ENCODE results near the gene ZNF189. TPM values are rescaled to one million over a fixed set of nuclear protein-coding genes. Genes with fewer than 3 reads are reported as not detected.
"Not testable (repeated sequence)": the region's sequence is repeated elsewhere in the genome, so short reads cannot be mapped to it uniquely, and the experiment has no call there.

ZNF189 gene
- total RNA-seq, 1 donor from 2014 or later = 18.8 TPM

GRCh38 chr9:101381118-101381517 lies 17.5 kb upstream of the ZNF189 start:
- no peak overlapping the region for H3K27ac ChIP-seq (replicated peaks)
- no peak for DNase-seq
- TF ChIP-seq, protein P1, sequence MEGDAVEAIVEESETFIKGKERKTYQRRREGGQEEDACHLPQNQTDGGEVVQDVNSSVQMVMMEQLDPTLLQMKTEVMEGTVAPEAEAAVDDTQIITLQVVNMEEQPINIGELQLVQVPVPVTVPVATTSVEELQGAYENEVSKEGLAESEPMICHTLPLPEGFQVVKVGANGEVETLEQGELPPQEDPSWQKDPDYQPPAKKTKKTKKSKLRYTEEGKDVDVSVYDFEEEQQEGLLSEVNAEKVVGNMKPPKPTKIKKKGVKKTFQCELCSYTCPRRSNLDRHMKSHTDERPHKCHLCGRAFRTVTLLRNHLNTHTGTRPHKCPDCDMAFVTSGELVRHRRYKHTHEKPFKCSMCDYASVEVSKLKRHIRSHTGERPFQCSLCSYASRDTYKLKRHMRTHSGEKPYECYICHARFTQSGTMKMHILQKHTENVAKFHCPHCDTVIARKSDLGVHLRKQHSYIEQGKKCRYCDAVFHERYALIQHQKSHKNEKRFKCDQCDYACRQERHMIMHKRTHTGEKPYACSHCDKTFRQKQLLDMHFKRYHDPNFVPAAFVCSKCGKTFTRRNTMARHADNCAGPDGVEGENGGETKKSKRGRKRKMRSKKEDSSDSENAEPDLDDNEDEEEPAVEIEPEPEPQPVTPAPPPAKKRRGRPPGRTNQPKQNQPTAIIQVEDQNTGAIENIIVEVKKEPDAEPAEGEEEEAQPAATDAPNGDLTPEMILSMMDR (IDR thresholded peaks at IDR 0.05; ENCODE audit: borderline replicate concordance) = no peak
- no peak overlapping the region for H3K4me3 ChIP-seq
- no peaks in the 10 kb centered on the region for H3K36me3 ChIP-seq
- peaks cover 28% of the 10 kb centered on the region for H3K9me3 ChIP-seq (replicated peaks)
- H3K4me1 ChIP-seq = no peaks in the 10 kb centered on the region
- no peaks in the 10 kb centered on the region for H3K27me3 ChIP-seq (ENCODE audit: low read depth)
- intact Hi-C loops (cut with micrococcal nuclease) = no loop called here

- TF ChIP-seq, protein P1 (IDR thresholded peaks at IDR 0.05; ENCODE audit: borderline replicate concordance) = no peak
- H3K27ac ChIP-seq (replicated peaks) = no peak overlapping the region
- intact Hi-C loops (cut with micrococcal nuclease) = no loop called here
- H3K9me3 ChIP-seq (replicated peaks) = peaks cover 28% of the 10 kb centered on the region
- no peak overlapping the region for H3K4me3 ChIP-seq
- no peaks in the 10 kb centered on the region for H3K36me3 ChIP-seq
- no peak for DNase-seq
- no peaks in the 10 kb centered on the region for H3K27me3 ChIP-seq (ENCODE audit: low read depth)
- no peaks in the 10 kb centered on the region for H3K4me1 ChIP-seq
Measured at GRCh38 chr9:101381833-101382342, 16.8 kb upstream of the ZNF189 start.

- H3K4me3 ChIP-seq = no peak overlapping the region
- DNase-seq = no peak
- no peaks in the 10 kb centered on the region for H3K27me3 ChIP-seq (ENCODE audit: low read depth)
- H3K36me3 ChIP-seq = peaks cover 3% of the 10 kb centered on the region
- no peak overlapping the region for H3K27ac ChIP-seq (replicated peaks)
- intact Hi-C loops (cut with micrococcal nuclease) = no loop called here
- peaks cover 22% of the 10 kb centered on the region for H3K9me3 ChIP-seq (replicated peaks)
- TF ChIP-seq, protein P1 (IDR thresholded peaks at IDR 0.05; ENCODE audit: borderline replicate concordance) = no peak
- no peaks in the 10 kb centered on the region for H3K4me1 ChIP-seq
Measured at GRCh38 chr9:101383361-101383760, 15.3 kb upstream of the ZNF189 start.

GRCh38 chr9:101384873-101385536 lies 13.6 kb upstream of the ZNF189 start, which contains the start of gene BAAT:
Gene BAAT (minus strand): TSS chr9:101385006. CDS start chr9:101371404, 13,602 bp downstream.
- H3K27me3 ChIP-seq (ENCODE audit: low read depth); DNase-seq; intact Hi-C loops (cut with micrococcal nuclease); H3K4me1 ChIP-seq; H3K4me3 ChIP-seq; H3K27ac ChIP-seq (replicated peaks): not testable (repeated sequence)
- Histone ChIP-seq H3K36me3 (peaks cover 17% of the 10 kb centered on the region), H3K9me3 (replicated peaks) (peaks cover 18% of the 10 kb centered on the region)

DNA sequence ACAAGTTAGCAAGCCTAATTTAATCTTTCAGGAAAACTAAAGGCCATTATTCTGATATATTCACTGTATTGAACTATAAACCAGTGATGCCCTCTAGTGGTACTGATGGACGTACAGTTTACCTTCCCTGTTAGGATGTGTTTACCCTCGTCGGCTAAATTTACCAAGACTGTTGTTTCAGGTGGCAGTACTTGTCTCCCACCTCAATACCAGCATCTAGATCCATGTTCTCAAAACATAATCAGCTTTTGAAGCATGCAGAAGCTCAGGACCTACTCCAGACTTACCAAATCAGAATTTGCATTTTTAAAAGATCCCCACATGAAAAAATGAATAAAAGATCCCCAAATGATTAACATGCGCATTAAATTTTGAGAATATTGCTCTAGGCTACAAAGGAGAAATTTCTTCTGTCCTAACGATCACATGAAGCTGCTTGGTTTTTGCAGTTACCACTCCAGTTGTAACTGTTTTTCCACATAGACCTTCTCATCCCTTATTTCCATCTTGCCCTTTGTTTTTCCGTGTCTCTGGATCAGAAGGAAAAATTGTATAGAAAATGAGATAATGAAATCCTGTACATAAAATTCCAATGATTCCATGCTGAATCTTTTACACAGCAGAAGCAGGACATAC lies 10.7 kb upstream of the ZNF189 start:
- H3K9me3 ChIP-seq (replicated peaks) = peaks cover 26% of the 10 kb centered on the region
- no peak for DNase-seq
- TF ChIP-seq, protein P1 (IDR thresholded peaks at IDR 0.05; ENCODE audit: borderline replicate concordance) = peak; percentile 64
- intact Hi-C loops (cut with micrococcal nuclease) = no loop called here
- no peak overlapping the region for H3K4me3 ChIP-seq
- no peaks in the 10 kb centered on the region for H3K4me1 ChIP-seq
- H3K27ac ChIP-seq (replicated peaks) = no peak overlapping the region
- H3K27me3 ChIP-seq (ENCODE audit: low read depth) = no peaks in the 10 kb centered on the region
- H3K36me3 ChIP-seq = peaks cover 29% of the 10 kb centered on the region

DNA sequence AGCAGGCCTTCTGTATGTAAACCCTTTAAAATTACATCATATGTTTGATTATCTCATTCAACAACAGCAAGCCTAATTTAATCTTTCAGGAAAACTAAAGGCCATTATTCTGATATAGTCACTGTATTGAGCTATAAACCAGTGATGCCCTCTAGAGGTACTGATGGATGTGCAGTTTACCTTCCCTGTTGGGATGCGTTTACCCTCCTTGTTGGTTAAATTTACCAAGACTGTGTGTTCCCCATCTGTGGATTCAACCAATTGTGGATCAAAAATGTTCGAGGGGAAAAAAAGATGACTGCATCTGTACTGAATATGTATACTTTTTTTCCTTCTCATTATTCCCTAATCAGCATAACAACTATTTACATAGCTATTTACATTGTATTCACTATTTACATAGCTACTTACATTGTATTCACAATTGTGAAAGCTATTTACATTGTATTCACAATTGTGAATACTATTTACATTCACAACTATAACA lies 10.1 kb upstream of the ZNF189 start:
- Histone ChIP-seq H3K27ac (replicated peaks) (no peak overlapping the region), H3K36me3 (peaks cover 29% of the 10 kb centered on the region)
- TF ChIP-seq, protein P1 (IDR thresholded peaks at IDR 0.05; ENCODE audit: borderline replicate concordance) = no peak

More for the DNA sequence above, 10.1 kb upstream of the ZNF189 start:
- Histone ChIP-seq H3K4me1 (no peaks in the 10 kb centered on the region), H3K4me3 (no peak overlapping the region), H3K9me3 (replicated peaks) (peaks cover 32% of the 10 kb centered on the region), H3K27me3 (ENCODE audit: low read depth) (no peaks in the 10 kb centered on the region)
- intact Hi-C loops (cut with micrococcal nuclease) = no loop called here
- DNase-seq = no peak
